ENCODE data around the gene GPATCH3.

GPATCH3 gene

DNA sequence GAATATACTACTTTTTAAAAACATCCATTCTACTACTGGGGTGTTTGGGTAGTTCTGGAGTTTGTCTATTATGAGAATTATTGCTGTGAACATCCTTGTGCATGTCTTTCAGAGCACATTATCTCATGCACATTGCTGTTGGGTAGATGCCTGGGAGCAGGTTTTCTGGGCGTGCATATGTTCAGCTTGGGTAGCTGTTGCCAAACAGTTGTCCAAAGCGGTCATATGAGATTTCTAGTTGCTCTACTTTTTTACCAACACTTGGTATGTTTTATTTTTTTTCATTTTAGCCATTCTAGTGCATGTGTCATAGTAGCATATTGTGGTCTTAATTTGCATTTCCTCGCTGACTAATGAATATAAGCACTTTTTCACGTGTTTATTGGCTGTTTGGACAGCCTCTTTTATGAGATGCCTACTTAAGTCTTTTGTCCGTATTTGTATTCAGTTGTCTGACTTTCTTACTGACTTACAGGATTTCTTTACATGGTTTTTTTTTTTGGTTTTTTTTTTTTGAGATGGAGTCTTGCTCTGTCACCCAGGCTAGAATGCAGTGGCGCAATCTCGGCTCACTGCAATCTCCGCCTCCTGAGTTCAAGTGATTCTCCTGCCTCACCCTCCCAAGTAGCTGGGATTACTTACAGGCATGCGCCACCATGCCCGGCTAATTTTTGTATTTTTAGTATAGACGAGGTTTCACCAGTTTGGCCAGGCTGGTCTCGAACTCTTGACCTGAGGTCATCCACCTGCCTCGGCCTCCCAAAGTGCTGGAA lies 55.7 kb downstream of the GPATCH3 start:
- DNase-seq (ENCODE audit: low read depth), result no peak
